HEK293 (cell line): Measurements from ENCODE around the gene SLC25A31.

Experiments used
- CTCF ChIA-PET: fragments of 350-600 bp; formaldehyde crosslinking; extraction: SDS; loops from one replicate; lab custom pipeline; 2021; ENCODE audit warnings: antibody characterized with exemption; lab: Yijun Ruan, JAX
- POLR2A ChIA-PET: fragments of 300-600 bp; formaldehyde crosslinking; extraction: SDS; loops from one replicate; lab custom pipeline; 2020; ENCODE audit warnings: antibody characterized with exemption, inconsistent platforms; lab: Yijun Ruan, JAX
- H3K27ac ChIP-seq: fragments of 200-500 bp; sonication (Bioruptor generic); 2 replicates; pipeline ENCODE4 v1.5.1; 2014; ENCODE audit warnings: low read depth, low read length, control low read depth, inconsistent platforms; ENCODE audit errors: extremely low read depth
- H3K36me3 ChIP-seq, 2 experiments: fragments of 200-500 bp in 1 of 2; sonication (Bioruptor generic) in 1 of 2; 1 replicate in 1 of 2; 2 replicates in 1 of 2; pipeline ENCODE4 v1.5.1; 2014 to 2017; ENCODE audit warnings: inconsistent platforms in 2 of 2, low read length in 2 of 2; ENCODE audit not compliant: control insufficient read depth in 2 of 2, insufficient read depth in 1 of 2
- H3K4me1 ChIP-seq: fragments of 200-500 bp; sonication (Bioruptor generic); 2 replicates; pipeline ENCODE4 v1.5.1; 2014; ENCODE audit warnings: mild to moderate bottlenecking, low read length, inconsistent platforms; ENCODE audit not compliant: control insufficient read depth, insufficient read depth
- H3K4me3 ChIP-seq: 2 replicates; pipeline ENCODE4 v1.5.1; 2011; ENCODE audit warnings: low read depth, mild to moderate bottlenecking, control low read depth, low read length, moderate library complexity
- H3K9me3 ChIP-seq: fragments of 200-500 bp; sonication (Bioruptor generic); 2 replicates; pipeline ENCODE4 v1.5.1; 2014; ENCODE audit warnings: low read depth, low read length, inconsistent platforms; ENCODE audit not compliant: control insufficient read depth, insufficient read depth
- HOXD13 ChIP-seq: sonication (generic); formaldehyde crosslinking; IDR thresholded peaks from 2 replicates; pipeline ENCODE4 v1.8.0; 2022; ENCODE audit warnings: missing genetic modification reagents, borderline replicate concordance
- KLF10 ChIP-seq: fragments of 450-650 bp; IDR thresholded peaks from 2 replicates; pipeline ENCODE4 v1.5.1; 2018; ENCODE audit warnings: missing biosample characterization, mild to moderate bottlenecking, missing genetic modification characterization
- ZBTB21 ChIP-seq: fragments of 450-650 bp; formaldehyde crosslinking; IDR thresholded peaks from 2 replicates; pipeline ENCODE4 v1.5.1; 2017; ENCODE audit warnings: missing biosample characterization, missing genetic modification characterization
- ZNF10 ChIP-seq: fragments of 450-650 bp; formaldehyde crosslinking; IDR thresholded peaks from 2 replicates; pipeline ENCODE4 v1.5.1; 2017; ENCODE audit warnings: missing biosample characterization, missing genetic modification characterization
- ZNF132 ChIP-seq: fragments of 450-650 bp; formaldehyde crosslinking; IDR thresholded peaks from 2 replicates; pipeline ENCODE4 v1.5.1; 2017; ENCODE audit warnings: missing biosample characterization, missing genetic modification characterization, borderline replicate concordance
- ZNF2 ChIP-seq: fragments of 450-650 bp; formaldehyde crosslinking; IDR thresholded peaks from 2 replicates; pipeline ENCODE4 v1.5.1; 2016; ENCODE audit warnings: missing biosample characterization, missing genetic modification characterization
- ZNF366 ChIP-seq: fragments of 450-650 bp; formaldehyde crosslinking; conservative IDR thresholded peaks from 2 replicates; pipeline ENCODE4 v1.5.1; 2016; ENCODE audit warnings: missing biosample characterization, missing genetic modification characterization
- ZNF473 ChIP-seq: fragments of 450-650 bp; formaldehyde crosslinking; IDR thresholded peaks from 2 replicates; pipeline ENCODE4 v1.5.1; 2017; ENCODE audit warnings: missing biosample characterization, missing genetic modification characterization
- ZNF510 ChIP-seq: fragments of 450-650 bp; formaldehyde crosslinking; IDR thresholded peaks from 2 replicates; pipeline ENCODE4 v1.5.1; 2018; ENCODE audit warnings: mild to moderate bottlenecking, missing genetic modification characterization, missing biosample characterization; ENCODE audit not compliant: insufficient replicate concordance
- ZNF571 ChIP-seq: fragments of 450-650 bp; formaldehyde crosslinking; IDR thresholded peaks from 2 replicates; pipeline ENCODE4 v1.5.0; 2017; ENCODE audit warnings: missing biosample characterization, missing genetic modification characterization
- ZNF629 ChIP-seq: fragments of 450-650 bp; formaldehyde crosslinking; IDR thresholded peaks from 2 replicates; pipeline ENCODE4 v1.5.1; 2017; ENCODE audit warnings: missing biosample characterization, missing genetic modification characterization
- ZNF747 ChIP-seq: fragments of 450-650 bp; formaldehyde crosslinking; IDR thresholded peaks from 2 replicates; pipeline ENCODE4 v1.5.1; 2016; ENCODE audit warnings: missing biosample characterization, missing genetic modification characterization
- ZNF777 ChIP-seq: fragments of 450-650 bp; formaldehyde crosslinking; IDR thresholded peaks from 2 replicates; pipeline ENCODE4 v1.5.1; 2017; ENCODE audit warnings: missing biosample characterization, missing genetic modification characterization, borderline replicate concordance
- ZNF785 ChIP-seq: fragments of 450-650 bp; formaldehyde crosslinking; IDR thresholded peaks from 2 replicates; pipeline ENCODE4 v1.5.1; 2016; ENCODE audit warnings: missing biosample characterization, missing genetic modification characterization
- ZNF791 ChIP-seq: fragments of 450-650 bp; formaldehyde crosslinking; IDR thresholded peaks from 2 replicates; pipeline ENCODE4 v1.5.1; 2016; ENCODE audit warnings: missing biosample characterization, missing genetic modification characterization
- TF ChIP-seq, protein P1 (sequence below): fragments of 450-650 bp; formaldehyde crosslinking; IDR thresholded peaks from 2 replicates; pipeline ENCODE4 v1.5.1; 2016; ENCODE audit warnings: missing biosample characterization, missing genetic modification characterization

SLC25A31 gene

DNA sequence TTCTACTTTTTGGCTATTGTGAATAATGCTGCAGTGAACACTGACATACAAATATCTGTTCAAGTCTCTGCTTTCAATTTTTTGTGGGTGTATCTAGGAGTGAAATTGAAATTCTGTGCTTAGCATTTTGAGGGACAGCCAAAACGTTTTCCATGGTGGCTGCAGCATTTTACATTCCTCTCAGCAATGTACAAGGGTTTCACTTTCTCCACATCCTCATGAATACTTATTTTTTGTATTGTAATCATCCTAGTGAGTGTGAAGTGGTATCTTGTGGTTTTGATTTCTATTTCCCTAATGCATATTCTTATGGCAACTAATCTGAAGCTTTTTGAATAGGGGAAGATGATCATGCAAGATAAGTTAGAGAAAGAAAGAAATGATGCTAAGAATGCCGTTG is 92.2 kb downstream of the SLC25A31 start:
- Histone ChIP-seq H3K4me1 (no peaks in the 10 kb centered on the region), H3K4me3 (no peak overlapping the region), H3K9me3 (no peaks in the 10 kb centered on the region)
- POLR2A ChIA-PET, result no interaction called here
- TF ChIP-seq ZBTB21 (no peak), ZNF132 (tag by site-specific recombination) (no peak), ZNF10 (tag by site-specific recombination) (no peak), ZNF785 (tag by site-specific recombination) (no peak), ZNF747 (tag by site-specific recombination) (no peak), KLF10 (tag by site-specific recombination) (no peak), ZNF571 (tag by site-specific recombination) (no peak), ZNF777 (tag by site-specific recombination) (no peak), HOXD13 (CRISPR knock-in tag) (no peak), ZNF791 (no peak), ZNF510 (tag by site-specific recombination) (no peak), ZNF2 (tag by site-specific recombination) (no peak), ZNF629 (no peak), ZNF473 (tag by site-specific recombination) (no peak), ZNF366 (no peak)
- TF ChIP-seq, protein P1, sequence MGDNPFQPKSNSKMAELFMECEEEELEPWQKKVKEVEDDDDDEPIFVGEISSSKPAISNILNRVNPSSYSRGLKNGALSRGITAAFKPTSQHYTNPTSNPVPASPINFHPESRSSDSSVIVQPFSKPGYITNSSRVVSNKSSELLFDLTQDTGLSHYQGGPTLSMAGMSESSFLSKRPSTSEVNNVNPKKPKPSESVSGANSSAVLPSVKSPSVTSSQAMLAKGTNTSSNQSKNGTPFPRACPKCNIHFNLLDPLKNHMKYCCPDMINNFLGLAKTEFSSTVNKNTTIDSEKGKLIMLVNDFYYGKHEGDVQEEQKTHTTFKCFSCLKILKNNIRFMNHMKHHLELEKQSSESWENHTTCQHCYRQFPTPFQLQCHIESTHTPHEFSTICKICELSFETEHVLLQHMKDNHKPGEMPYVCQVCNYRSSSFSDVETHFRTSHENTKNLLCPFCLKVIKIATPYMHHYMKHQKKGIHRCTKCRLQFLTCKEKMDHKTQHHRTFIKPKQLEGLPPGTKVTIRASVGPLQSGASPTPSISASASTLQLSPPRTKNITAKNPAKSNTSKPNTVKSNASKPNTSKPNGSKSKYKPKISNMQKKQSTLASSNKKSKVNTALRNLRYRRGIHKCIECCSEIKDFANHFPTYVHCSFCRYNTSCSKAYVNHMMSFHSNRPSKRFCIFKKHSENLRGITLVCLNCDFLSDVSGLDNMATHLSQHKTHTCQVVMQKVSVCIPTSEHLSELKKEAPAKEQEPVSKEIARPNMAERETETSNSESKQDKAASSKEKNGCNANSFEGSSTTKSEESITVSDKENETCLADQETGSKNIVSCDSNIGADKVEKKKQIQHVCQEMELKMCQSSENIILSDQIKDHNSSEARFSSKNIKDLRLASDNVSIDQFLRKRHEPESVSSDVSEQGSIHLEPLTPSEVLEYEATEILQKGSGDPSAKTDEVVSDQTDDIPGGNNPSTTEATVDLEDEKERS (tag by site-specific recombination), result no peak
- TF ChIP-seq, all 188 proteins: peak for 0
- H3K36me3 ChIP-seq, result peaks cover 0 to 66% of the 10 kb centered on the region in 2 experiments; a peak in 2 of 3 replicates
- CTCF ChIA-PET, result no interaction called here
- H3K27ac ChIP-seq, result no peak overlapping the region
